KMS-11 (cell line): Measurements from ENCODE around the gene LBHD1.
A peak's percentile ranks its signal among the peaks of the same experiment; 100 is the strongest.

ENCODE experiments used
- H2AFZ ChIP-seq: fragments of 200-600 bp; sonication (generic); 2 replicates; pipeline ENCODE4 v1.6.1; 2016; ENCODE audit warnings: antibody characterized with exemption, mixed run types, low read depth
- H3K27ac ChIP-seq: fragments of 200-600 bp; sonication (generic); 2 replicates; pipeline ENCODE4 v1.6.1; 2016; ENCODE audit warnings: mild to moderate bottlenecking, mixed run types
- H3K27me3 ChIP-seq: fragments of 200-600 bp; sonication (generic); 2 replicates; pipeline ENCODE4 v1.6.1; 2017; ENCODE audit warnings: mild to moderate bottlenecking, low read depth, mixed run types, moderate library complexity; ENCODE audit not compliant: insufficient read depth
- H3K36me3 ChIP-seq: fragments of 200-600 bp; sonication (generic); 2 replicates; pipeline ENCODE4 v1.6.1; 2017; ENCODE audit warnings: mild to moderate bottlenecking, mixed run types; ENCODE audit not compliant: insufficient read depth
- H3K4me1 ChIP-seq: fragments of 200-600 bp; sonication (generic); 2 replicates; pipeline ENCODE4 v1.6.1; 2016; ENCODE audit warnings: mild to moderate bottlenecking, low read depth, mixed run types; ENCODE audit not compliant: poor library complexity, severe bottlenecking
- H3K4me2 ChIP-seq: fragments of 200-600 bp; sonication (generic); 2 replicates; pipeline ENCODE4 v1.7.0; 2016; ENCODE audit warnings: mild to moderate bottlenecking, mixed run types
- H3K4me3 ChIP-seq: fragments of 200-600 bp; sonication (generic); IDR thresholded peaks from 2 replicates; pipeline ENCODE4 v1.6.1; 2017; ENCODE audit warnings: low read depth, low read length, mixed read lengths; ENCODE audit not compliant: insufficient read depth
- H3K79me2 ChIP-seq: fragments of 200-600 bp; sonication (generic); 2 replicates; pipeline ENCODE4 v1.6.1; 2016; ENCODE audit warnings: low read depth, mixed run types; ENCODE audit not compliant: insufficient read depth
- H3K9ac ChIP-seq: fragments of 200-600 bp; sonication (generic); 2 replicates; pipeline ENCODE4 v1.6.1; 2016; ENCODE audit warnings: mild to moderate bottlenecking, mixed run types
- H4K20me1 ChIP-seq: fragments of 200-600 bp; sonication (generic); 2 replicates; pipeline ENCODE4 v1.6.1; 2016; ENCODE audit warnings: mild to moderate bottlenecking, mixed run types; ENCODE audit not compliant: insufficient read depth
- CTCF ChIP-seq: fragments of 200-600 bp; sonication (generic); conservative IDR thresholded peaks from 2 replicates; pipeline ENCODE4 v1.6.1; 2017; ENCODE audit warnings: low read depth, mild to moderate bottlenecking, antibody characterized with exemption, low read length, moderate library complexity, mixed read lengths

The LBHD1 gene

DNA sequence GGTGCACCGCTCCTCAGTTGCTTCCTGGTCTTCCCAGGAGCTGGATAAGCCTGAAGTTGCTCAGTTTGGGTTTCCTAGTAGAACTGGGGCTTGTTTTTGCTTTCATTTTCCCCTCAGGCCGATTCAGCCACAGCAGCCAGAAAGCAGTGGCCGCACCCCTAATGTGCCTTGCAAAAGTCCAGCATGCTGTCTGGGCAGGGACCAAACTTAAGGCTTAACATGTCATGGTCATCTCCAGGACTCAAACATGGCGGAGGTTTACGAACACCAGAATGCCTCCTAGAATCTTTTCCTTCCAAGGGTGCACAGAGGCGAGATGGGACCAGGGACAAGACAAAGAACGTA is 37.9 kb upstream of the LBHD1 start:
- H3K27ac ChIP-seq, result peak overlapping the region; percentile 96
- H3K9ac ChIP-seq, result peak overlapping the region; percentile 95
- no peak for TF ChIP-seq CTCF
- H3K4me3 ChIP-seq, result no peak overlapping the region
- no peaks in the 10 kb centered on the region for H3K36me3 ChIP-seq
- peak overlapping the region; percentile 80 for H3K4me2 ChIP-seq
- H3K79me2 ChIP-seq, result peaks cover 12% of the 10 kb centered on the region; the same call in 1 of the 2 replicates
- no peaks in the 10 kb centered on the region for H3K27me3 ChIP-seq
- H3K4me1 ChIP-seq, result peaks cover 77% of the 10 kb centered on the region
- H4K20me1 ChIP-seq, result no peaks in the 10 kb centered on the region
- peak overlapping the region; percentile 70; the same call in 1 of the 2 replicates for H2AFZ ChIP-seq

- H2AFZ ChIP-seq, result peak overlapping the region; percentile 70
- no peaks in the 10 kb centered on the region for H3K36me3 ChIP-seq
- H3K4me1 ChIP-seq, result peaks cover 75% of the 10 kb centered on the region
- no peaks in the 10 kb centered on the region for H4K20me1 ChIP-seq
- H3K4me2 ChIP-seq, result peak overlapping the region; percentile 97
- H3K27ac ChIP-seq, result peak overlapping the region; percentile 96
- peaks cover 12% of the 10 kb centered on the region; the same call in 1 of the 2 replicates for H3K79me2 ChIP-seq
- peak overlapping the region; percentile 95 for H3K9ac ChIP-seq
- no peaks in the 10 kb centered on the region for H3K27me3 ChIP-seq
- H3K4me3 ChIP-seq, result no peak overlapping the region
- peak; percentile 37; the same call in 1 of the 2 replicates for TF ChIP-seq CTCF
Measured at GRCh38 chr11:62709247-62710000, 37.4 kb upstream of the LBHD1 start.

GRCh38 chr11:62708793-62709192 is 36.7 kb upstream of the LBHD1 start:
- Histone ChIP-seq H3K9ac (peak overlapping the region; percentile 95; the same call in 1 of the 2 replicates), H3K27me3 (no peaks in the 10 kb centered on the region), H3K4me1 (peaks cover 68% of the 10 kb centered on the region), H3K4me2 (peak overlapping the region; percentile 97), H3K36me3 (no peaks in the 10 kb centered on the region), H3K79me2 (peaks cover 9% of the 10 kb centered on the region; the same call in 1 of the 2 replicates), H3K27ac (peak overlapping the region; percentile 96; the same call in 1 of the 2 replicates), H3K4me3 (no peak overlapping the region), H4K20me1 (no peaks in the 10 kb centered on the region), H2AFZ (peak overlapping the region; percentile 62)
- TF ChIP-seq CTCF, result no peak

- no peak overlapping the region for H2AFZ ChIP-seq
- H3K9ac ChIP-seq, result peak overlapping the region; percentile 95; the same call in 1 of the 2 replicates
- H3K79me2 ChIP-seq, result peaks cover 9% of the 10 kb centered on the region; the same call in 1 of the 2 replicates
- TF ChIP-seq CTCF, result no peak
- H3K27me3 ChIP-seq, result no peaks in the 10 kb centered on the region
- H3K4me1 ChIP-seq, result peaks cover 64% of the 10 kb centered on the region
- peak overlapping the region; percentile 97; the same call in 1 of the 2 replicates for H3K4me2 ChIP-seq
- no peaks in the 10 kb centered on the region for H3K36me3 ChIP-seq
- no peaks in the 10 kb centered on the region for H4K20me1 ChIP-seq
- no peak overlapping the region for H3K27ac ChIP-seq
- no peak overlapping the region for H3K4me3 ChIP-seq
Measured at GRCh38 chr11:62708392-62708791, 36.3 kb upstream of the LBHD1 start.
